Panc1 (cell line): ENCODE results near the gene ALX1. TPM values are rescaled to one million over a fixed set of nuclear protein-coding genes. Genes with fewer than 3 reads are reported as not detected.

Experiments used
- ATAC-seq: fragments of 200-7000 bp; cut with Tn5 transposase; 2 replicates; pipeline ENCODE4 v1.9.1; 2020; ENCODE audit warnings: mild to moderate bottlenecking, moderate library complexity
- BruUV-seq: library from RNA; stranded (reverse); fragments of 400-500 nt; replicated peaks from 2 replicates; lab custom pipeline; 2021; lab: Mats Ljungman, UMichigan
- CTCF ChIA-PET: fragments of 300-600 bp; sonication (Branson Sonifier 250); formaldehyde crosslinking; loops from one replicate; lab custom pipeline; 2022; ENCODE audit warnings: antibody characterized with exemption; lab: Charles Lee
- POLR2A ChIA-PET: fragments of 300-600 bp; sonication (Branson Sonifier 250); formaldehyde crosslinking; loops from one replicate; lab custom pipeline; 2022; ENCODE audit warnings: antibody characterized with exemption; lab: Charles Lee
- DNase-seq: peaks from one replicate; pipeline ENCODE4 v3.0.0-alpha.2; 2010; ENCODE audit warnings: low read depth, low spot score
- H3K27ac ChIP-seq: 2 replicates; pipeline ENCODE4 v1.5.1; 2011; ENCODE audit warnings: mild to moderate bottlenecking, low read length, inconsistent platforms
- H3K27me3 ChIP-seq: fragments of 200-500 bp; sonication (Bioruptor generic); 2 replicates; pipeline ENCODE4 v1.6.0; 2014; ENCODE audit warnings: low read length, inconsistent platforms; ENCODE audit not compliant: control insufficient read depth, insufficient read depth
- H3K36me3 ChIP-seq: fragments of 200-500 bp; sonication (Bioruptor generic); 2 replicates; pipeline ENCODE4 v1.5.1; 2014; ENCODE audit warnings: inconsistent platforms, mild to moderate bottlenecking, low read length, moderate library complexity; ENCODE audit not compliant: control insufficient read depth, insufficient read depth
- H3K4me1 ChIP-seq: 2 replicates; pipeline ENCODE4 v1.5.1; 2011; ENCODE audit warnings: inconsistent platforms, mild to moderate bottlenecking, low read length, moderate library complexity; ENCODE audit not compliant: control insufficient read depth, insufficient read depth
- H3K4me3 ChIP-seq, 2 experiments: 2 replicates each; pipeline ENCODE4 v1.5.1; 2011 to 2012; ENCODE audit warnings: low read depth in 2 of 2, low read length in 2 of 2, mild to moderate bottlenecking in 2 of 2, inconsistent platforms in 1 of 2, moderate library complexity in 1 of 2
- H3K9me3 ChIP-seq: fragments of 200-500 bp; sonication (Bioruptor generic); 2 replicates; pipeline ENCODE4 v1.5.1; 2014; ENCODE audit warnings: low read depth, mild to moderate bottlenecking, inconsistent platforms, low read length, moderate library complexity; ENCODE audit not compliant: control insufficient read depth, insufficient read depth
- POLR2AphosphoS5 ChIP-seq: IDR thresholded peaks from 2 replicates; pipeline ENCODE4 v1.6.1; 2012; ENCODE audit warnings: mild to moderate bottlenecking, low read depth, low read length, moderate library complexity
- SIN3A ChIP-seq: IDR thresholded peaks from 2 replicates; pipeline ENCODE4 v1.6.1; 2012; ENCODE audit warnings: low read depth, mild to moderate bottlenecking, low read length, moderate library complexity, borderline replicate concordance; ENCODE audit not compliant: insufficient read depth
- TCF7L2 ChIP-seq: IDR thresholded peaks from 2 replicates; pipeline ENCODE4 v1.6.1; 2011; ENCODE audit warnings: mild to moderate bottlenecking, low read depth, low read length, inconsistent platforms
- in situ Hi-C: cut with HindIII; loops from 2 replicates; pipeline ENCODE4 v1.10.0; 2016; ENCODE audit warnings: low sequenced_read_pairs, low pct_unique_long_range_greater_than_20kb
- intact Hi-C: fragments of 100-400 bp; cut with micrococcal nuclease; formaldehyde crosslinking; loops from one replicate; pipeline ENCODE4 v1.10.0; 2022; ENCODE audit not compliant: unreplicated experiment
- total RNA-seq: library from RNA; stranded (reverse); gene quantifications from one replicate; pipeline ENCODE4 v1.2.1, GENCODE V29; 2021; ENCODE audit not compliant: unreplicated experiment
- TF ChIP-seq, protein P1 (sequence below): fragments of 450-650 bp; IDR thresholded peaks from 2 replicates; pipeline ENCODE4 v1.5.1; 2017; ENCODE audit warnings: mild to moderate bottlenecking
- TF ChIP-seq, protein P2 (sequence below), 2 experiments: IDR thresholded peaks; 2 replicates each; pipeline ENCODE4 v1.6.1; 2011 to 2012; ENCODE audit warnings: low read depth in 2 of 2, control low read depth in 1 of 2, low read length in 1 of 2, mild to moderate bottlenecking in 1 of 2, moderate library complexity in 1 of 2; ENCODE audit not compliant: insufficient read depth in 1 of 2

ALX1 gene
- total RNA-seq, 1 experiment from 2014 or later = 0.23 TPM

DNA sequence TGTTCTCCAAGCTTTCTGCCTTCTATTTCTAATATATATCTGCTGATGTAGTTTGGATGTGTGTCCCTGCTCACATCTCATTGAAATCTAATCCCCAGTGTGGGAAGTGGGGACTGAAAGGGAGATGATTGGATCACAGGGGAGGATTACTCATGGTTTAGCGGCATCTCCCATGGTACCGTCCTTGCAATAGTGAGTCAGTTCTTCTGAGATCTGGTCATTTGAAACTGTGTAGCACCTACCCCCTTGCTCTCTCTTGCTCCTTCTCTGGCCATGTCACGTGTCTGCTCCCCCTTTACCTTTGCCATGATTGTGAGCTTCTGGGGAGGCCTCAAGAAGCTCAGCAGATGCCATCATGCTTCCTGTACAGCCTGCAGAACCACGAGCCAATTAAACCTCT lies 26.2 kb upstream of the ALX1 start:
- POLR2A ChIA-PET = no interaction called here
- Histone ChIP-seq H3K27me3 (no peaks in the 10 kb centered on the region), H3K4me1 (no peaks in the 10 kb centered on the region), H3K9me3 (no peaks in the 10 kb centered on the region), H3K27ac (no peak overlapping the region), H3K36me3 (no peaks in the 10 kb centered on the region), H3K4me3 (no peak overlapping the region)
- no peak for ATAC-seq
- DNase-seq = no peak
- no TSS peak for BruUV-seq
- CTCF ChIA-PET = no interaction called here
- no peak for TF ChIP-seq TCF7L2
- TF ChIP-seq, protein P1, sequence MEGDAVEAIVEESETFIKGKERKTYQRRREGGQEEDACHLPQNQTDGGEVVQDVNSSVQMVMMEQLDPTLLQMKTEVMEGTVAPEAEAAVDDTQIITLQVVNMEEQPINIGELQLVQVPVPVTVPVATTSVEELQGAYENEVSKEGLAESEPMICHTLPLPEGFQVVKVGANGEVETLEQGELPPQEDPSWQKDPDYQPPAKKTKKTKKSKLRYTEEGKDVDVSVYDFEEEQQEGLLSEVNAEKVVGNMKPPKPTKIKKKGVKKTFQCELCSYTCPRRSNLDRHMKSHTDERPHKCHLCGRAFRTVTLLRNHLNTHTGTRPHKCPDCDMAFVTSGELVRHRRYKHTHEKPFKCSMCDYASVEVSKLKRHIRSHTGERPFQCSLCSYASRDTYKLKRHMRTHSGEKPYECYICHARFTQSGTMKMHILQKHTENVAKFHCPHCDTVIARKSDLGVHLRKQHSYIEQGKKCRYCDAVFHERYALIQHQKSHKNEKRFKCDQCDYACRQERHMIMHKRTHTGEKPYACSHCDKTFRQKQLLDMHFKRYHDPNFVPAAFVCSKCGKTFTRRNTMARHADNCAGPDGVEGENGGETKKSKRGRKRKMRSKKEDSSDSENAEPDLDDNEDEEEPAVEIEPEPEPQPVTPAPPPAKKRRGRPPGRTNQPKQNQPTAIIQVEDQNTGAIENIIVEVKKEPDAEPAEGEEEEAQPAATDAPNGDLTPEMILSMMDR = no peak
- TF ChIP-seq, protein P2, sequence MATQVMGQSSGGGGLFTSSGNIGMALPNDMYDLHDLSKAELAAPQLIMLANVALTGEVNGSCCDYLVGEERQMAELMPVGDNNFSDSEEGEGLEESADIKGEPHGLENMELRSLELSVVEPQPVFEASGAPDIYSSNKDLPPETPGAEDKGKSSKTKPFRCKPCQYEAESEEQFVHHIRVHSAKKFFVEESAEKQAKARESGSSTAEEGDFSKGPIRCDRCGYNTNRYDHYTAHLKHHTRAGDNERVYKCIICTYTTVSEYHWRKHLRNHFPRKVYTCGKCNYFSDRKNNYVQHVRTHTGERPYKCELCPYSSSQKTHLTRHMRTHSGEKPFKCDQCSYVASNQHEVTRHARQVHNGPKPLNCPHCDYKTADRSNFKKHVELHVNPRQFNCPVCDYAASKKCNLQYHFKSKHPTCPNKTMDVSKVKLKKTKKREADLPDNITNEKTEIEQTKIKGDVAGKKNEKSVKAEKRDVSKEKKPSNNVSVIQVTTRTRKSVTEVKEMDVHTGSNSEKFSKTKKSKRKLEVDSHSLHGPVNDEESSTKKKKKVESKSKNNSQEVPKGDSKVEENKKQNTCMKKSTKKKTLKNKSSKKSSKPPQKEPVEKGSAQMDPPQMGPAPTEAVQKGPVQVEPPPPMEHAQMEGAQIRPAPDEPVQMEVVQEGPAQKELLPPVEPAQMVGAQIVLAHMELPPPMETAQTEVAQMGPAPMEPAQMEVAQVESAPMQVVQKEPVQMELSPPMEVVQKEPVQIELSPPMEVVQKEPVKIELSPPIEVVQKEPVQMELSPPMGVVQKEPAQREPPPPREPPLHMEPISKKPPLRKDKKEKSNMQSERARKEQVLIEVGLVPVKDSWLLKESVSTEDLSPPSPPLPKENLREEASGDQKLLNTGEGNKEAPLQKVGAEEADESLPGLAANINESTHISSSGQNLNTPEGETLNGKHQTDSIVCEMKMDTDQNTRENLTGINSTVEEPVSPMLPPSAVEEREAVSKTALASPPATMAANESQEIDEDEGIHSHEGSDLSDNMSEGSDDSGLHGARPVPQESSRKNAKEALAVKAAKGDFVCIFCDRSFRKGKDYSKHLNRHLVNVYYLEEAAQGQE (IDR thresholded peaks at IDR 0.05; ENCODE audit: insufficient read depth in 1 of 2, low read depth in 2 of 2, low read length in 1 of 2) = no peak
- TF ChIP-seq SIN3A = no peak
- TF ChIP-seq POLR2AphosphoS5 = no peak
- intact Hi-C loops (no loop called here), in situ Hi-C loops (no loop called here)

DNA sequence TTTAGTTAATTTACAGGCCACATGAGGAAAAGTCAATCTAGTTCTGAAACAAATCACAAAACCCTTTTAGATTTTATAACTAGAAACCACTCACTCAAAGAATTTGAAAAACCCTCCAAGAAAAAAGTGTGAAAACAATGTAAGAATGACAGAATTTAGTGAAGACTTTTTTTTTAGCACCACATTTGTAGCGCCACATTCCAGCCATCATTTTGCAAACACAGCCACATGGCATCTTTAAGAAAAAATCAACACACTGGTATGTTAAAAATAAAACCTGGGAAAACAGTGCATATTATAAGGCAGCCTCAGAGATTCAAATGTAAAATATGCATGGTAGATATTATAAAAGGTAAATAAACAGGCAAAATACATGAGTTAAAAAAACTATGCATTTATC lies 22.3 kb upstream of the ALX1 start:
- H3K27ac ChIP-seq = no peak overlapping the region
- no peaks in the 10 kb centered on the region for H3K36me3 ChIP-seq
- H3K4me1 ChIP-seq = no peaks in the 10 kb centered on the region
- no peaks in the 10 kb centered on the region for H3K9me3 ChIP-seq
- CTCF ChIA-PET = no interaction called here
- H3K4me3 ChIP-seq = no peak overlapping the region
- no peak for ATAC-seq
- TF ChIP-seq TCF7L2 (no peak), POLR2AphosphoS5 (no peak), SIN3A (no peak)
- TF ChIP-seq, protein P2 (IDR thresholded peaks at IDR 0.05; ENCODE audit: insufficient read depth in 1 of 2, low read depth in 2 of 2, low read length in 1 of 2) = no peak
- TF ChIP-seq, protein P1 = no peak
- BruUV-seq = no TSS peak
- DNase-seq = no peak
- in situ Hi-C loops (no loop called here), intact Hi-C loops (no loop called here)
- POLR2A ChIA-PET = no interaction called here
- no peaks in the 10 kb centered on the region for H3K27me3 ChIP-seq
